ENCODE results near the gene PLEKHM3. TPM values are rescaled to one million over a fixed set of nuclear protein-coding genes. Genes with fewer than 3 reads are reported as not detected.

Gene PLEKHM3, protein sequence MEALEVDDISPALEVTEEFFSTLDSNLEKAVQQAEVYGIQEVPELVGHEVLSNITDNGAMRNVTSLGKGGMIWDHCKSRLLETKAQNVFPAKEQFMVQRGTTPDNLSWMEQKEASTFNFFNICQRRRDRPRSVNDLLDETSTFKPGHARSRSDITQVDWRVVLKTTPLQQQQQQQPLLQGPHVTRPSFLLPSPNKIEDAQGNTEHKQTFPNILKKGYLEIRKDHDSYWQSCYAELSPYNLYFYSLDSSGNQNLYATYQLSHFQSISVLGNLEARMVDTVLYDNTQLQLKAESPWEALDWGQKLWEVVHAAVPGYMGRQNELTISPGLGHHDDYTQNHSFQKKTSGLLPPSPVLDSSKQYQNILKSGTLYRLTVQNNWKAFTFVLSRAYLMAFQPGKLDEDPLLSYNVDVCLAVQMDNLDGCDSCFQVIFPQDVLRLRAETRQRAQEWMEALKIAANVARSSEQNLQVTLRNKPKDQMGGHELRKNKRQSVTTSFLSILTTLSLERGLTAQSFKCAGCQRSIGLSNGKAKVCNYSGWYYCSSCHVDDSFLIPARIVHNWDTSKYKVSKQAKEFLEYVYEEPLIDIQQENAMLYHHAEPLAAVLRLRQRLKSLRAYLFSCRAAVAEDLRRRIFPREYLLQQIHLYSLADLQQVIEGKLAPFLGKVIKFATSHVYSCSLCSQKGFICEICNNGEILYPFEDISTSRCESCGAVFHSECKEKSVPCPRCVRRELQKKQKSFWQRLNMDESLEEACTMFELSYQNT
- total RNA-seq, result 18.3 TPM

DNA sequence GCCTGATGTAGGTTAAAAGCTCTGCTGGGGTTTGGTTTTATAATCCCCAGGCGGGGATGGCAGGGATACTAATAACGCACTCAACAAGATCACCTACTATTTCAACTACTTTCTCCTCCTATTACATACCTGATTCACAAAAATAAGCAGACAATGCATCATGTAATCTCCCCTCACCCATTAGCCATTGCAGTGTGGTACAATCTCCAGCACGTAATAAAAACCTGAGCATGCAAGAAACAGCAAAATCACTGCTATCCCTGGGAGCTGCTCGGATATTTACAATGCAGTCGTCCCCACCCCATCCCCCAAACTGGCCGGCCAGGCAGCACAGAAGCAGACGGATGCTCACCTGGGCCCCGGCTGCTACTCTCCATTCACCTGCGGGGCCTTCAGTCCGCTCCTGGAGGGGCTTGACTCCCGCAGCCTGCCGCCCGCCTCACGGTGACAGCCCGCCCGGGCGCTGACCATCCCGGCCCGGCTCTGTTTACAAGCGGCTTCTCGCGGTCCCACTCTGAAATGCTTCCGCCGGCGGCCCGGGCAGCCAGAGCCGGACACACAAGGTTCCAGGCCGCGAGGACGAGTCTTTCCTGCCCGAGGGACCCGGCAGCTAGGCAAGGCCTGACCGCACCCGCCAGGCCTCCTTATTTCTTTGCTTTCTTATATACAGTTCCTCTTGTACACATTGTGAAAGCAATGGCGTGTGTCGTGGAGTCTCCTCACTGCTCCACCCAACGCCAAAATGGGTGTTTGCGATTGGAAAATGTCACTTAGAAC is at the start of gene PLEKHM3:
Gene PLEKHM3 (minus strand): TSS at position 491 of the 777 bp plus-strand sequence. CDS start 23,888 bp downstream, outside the sequence.
- peak within 1 kb of the TSS; percentile 72 to 83 for H3K27ac ChIP-seq

DNA sequence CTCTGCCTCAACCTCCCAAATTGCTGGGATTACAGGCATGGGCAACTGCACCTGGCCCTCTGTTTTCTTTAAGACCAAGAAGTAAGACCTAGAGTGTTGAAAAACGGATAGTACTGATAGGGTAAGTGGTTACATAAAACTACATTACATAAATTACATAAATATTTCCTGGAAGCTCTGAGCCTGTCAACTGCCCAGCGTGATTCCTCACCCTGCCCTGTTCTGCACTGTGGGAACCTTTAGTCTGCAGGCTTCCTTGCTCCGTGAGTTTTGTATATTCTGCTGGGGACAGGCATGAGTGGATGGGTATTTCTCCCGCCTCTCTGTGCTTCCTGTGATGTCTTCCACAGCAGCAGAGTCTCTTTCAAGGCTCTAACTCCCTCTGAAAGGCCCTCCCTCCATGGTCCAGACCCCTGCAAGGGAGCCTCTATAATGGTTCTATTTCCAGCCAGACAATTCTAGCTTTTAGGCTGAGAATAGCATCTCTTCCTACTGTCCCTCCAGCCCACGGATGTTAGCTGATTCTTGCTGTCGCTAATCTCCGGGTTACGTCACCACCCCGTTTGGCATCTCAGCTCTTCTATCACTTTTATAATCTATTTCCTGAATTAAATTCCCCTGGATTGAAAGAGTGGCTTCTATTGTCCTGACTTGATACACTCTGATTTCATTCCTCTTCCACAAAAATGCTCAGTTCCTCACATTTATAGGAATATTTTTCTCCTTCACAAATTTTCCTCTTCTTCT is 49.5 kb upstream of the PLEKHM3 start:
- Histone ChIP-seq H3K4me3 (no peak overlapping the region), H3K27me3 (no peaks in the 10 kb centered on the region), H3K36me3 (no peaks in the 10 kb centered on the region), H3K27ac (no peak overlapping the region), H3K9me3 (peaks cover 0 to 4% of the 10 kb centered on the region in 2 donors), H3K4me1 (no peaks in the 10 kb centered on the region)
- intact Hi-C loops (cut with DNase I), result loop anchor here (5.0 kb wide), 1 partner anchor 1382 kb away; no protein-coding TSS in a partner anchor
- no peak for DNase-seq (ENCODE audit: low spot score in 2 of 2)
- TF ChIP-seq, protein P1, sequence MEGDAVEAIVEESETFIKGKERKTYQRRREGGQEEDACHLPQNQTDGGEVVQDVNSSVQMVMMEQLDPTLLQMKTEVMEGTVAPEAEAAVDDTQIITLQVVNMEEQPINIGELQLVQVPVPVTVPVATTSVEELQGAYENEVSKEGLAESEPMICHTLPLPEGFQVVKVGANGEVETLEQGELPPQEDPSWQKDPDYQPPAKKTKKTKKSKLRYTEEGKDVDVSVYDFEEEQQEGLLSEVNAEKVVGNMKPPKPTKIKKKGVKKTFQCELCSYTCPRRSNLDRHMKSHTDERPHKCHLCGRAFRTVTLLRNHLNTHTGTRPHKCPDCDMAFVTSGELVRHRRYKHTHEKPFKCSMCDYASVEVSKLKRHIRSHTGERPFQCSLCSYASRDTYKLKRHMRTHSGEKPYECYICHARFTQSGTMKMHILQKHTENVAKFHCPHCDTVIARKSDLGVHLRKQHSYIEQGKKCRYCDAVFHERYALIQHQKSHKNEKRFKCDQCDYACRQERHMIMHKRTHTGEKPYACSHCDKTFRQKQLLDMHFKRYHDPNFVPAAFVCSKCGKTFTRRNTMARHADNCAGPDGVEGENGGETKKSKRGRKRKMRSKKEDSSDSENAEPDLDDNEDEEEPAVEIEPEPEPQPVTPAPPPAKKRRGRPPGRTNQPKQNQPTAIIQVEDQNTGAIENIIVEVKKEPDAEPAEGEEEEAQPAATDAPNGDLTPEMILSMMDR (IDR thresholded peaks at IDR 0.05), result no peak

More for the DNA sequence above, at the start of gene PLEKHM3:
- H3K9me3 ChIP-seq, result no peaks in the 10 kb centered on the region
- peak within 1 kb of the TSS; percentile 73 to 78 for H3K4me3 ChIP-seq
- no peaks in the 10 kb centered on the region for H3K27me3 ChIP-seq
- H3K4me1 ChIP-seq, result peaks cover 0 to 15% of the 10 kb centered on the region in 2 donors
- DNase-seq (ENCODE audit: low spot score in 2 of 2), result peak; percentile 59 to 91
- TF ChIP-seq, protein P1 (IDR thresholded peaks at IDR 0.05), result no peak
- intact Hi-C loops (cut with DNase I), result no loop called here
- no peaks in the 10 kb centered on the region for H3K36me3 ChIP-seq

DNA sequence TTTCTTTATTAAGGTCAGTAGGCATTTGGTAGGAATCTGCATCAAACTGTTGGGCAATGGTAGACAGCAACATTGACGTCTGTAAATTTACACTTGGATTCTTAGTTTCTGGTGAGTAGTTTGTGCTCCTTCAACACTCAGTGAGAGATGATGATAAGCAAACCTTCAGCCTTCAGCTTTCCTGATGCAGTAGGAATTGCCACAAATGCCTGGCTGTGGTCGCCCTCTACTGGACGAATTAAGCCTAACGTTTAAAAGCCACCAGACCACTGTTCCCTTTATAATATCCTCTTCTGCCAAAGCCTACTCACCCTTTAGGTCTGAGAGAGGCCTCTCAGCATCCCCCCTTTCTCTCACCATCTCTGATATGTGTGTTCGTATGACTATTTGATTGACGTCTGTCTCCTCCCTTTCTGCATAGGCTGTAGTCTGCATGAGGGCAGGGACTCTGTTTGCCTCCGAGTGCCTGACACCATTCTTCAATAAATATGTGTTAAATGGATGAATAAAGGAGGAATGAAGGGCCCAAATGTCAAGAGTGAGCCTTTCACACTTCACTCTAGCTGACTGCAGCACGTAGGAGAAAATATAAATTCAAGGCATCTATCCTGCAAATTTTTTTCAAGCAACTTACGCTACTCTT is 47.0 kb upstream of the PLEKHM3 start:
- intact Hi-C loops (cut with DNase I), result loop anchor here (2.0 to 5.0 kb wide), 3 partner anchors 328 to 1380 kb away; no protein-coding TSS in a partner anchor

DNA sequence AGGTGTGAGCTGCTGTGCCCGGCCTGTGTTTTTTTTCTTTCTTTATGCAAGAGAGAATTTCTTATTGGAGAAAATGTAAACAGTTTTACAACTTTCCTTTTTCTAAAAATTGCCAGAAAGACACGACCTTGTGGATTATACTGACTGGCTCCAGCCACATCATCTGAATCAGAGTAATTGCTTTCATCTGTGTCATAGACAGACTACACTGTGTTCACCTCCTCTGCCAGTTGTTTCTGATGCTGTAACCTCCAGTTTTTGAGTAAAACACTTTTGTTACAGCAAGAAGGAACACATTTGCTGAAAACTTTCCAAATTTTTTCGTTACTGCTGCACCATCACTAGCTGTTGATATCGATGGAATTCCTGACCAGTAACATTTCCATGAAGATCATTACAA is 43.9 kb upstream of the PLEKHM3 start:
- Histone ChIP-seq H3K4me1 (no peaks in the 10 kb centered on the region), H3K4me3 (no peak overlapping the region), H3K27me3 (no peaks in the 10 kb centered on the region), H3K27ac (no peak overlapping the region), H3K9me3 (no peaks in the 10 kb centered on the region), H3K36me3 (no peaks in the 10 kb centered on the region)
- intact Hi-C loops (cut with DNase I), result no loop called here
- DNase-seq (ENCODE audit: low spot score in 2 of 2), result no peak
- TF ChIP-seq, protein P1 (IDR thresholded peaks at IDR 0.05), result no peak

More for the DNA sequence above, 47.0 kb upstream of the PLEKHM3 start:
- Histone ChIP-seq H3K27me3 (no peaks in the 10 kb centered on the region), H3K4me1 (no peaks in the 10 kb centered on the region), H3K4me3 (no peak overlapping the region), H3K27ac (no peak overlapping the region), H3K36me3 (no peaks in the 10 kb centered on the region), H3K9me3 (no peaks in the 10 kb centered on the region)
- DNase-seq (ENCODE audit: low spot score in 2 of 2), result peak in 1 of 2 donors; percentile 78
- TF ChIP-seq, protein P1 (IDR thresholded peaks at IDR 0.05), result peak; percentile 63 to 74 (median 70)

All from ascending aorta (tissue), 2 donors.